ENCODE results near the gene RNASE1.
A peak's percentile ranks its signal among the peaks of the same experiment; 100 is the strongest.
"Not testable (repeated sequence)": the region's sequence is repeated elsewhere in the genome, so short reads cannot be mapped to it uniquely, and the experiment has no call there.

RNASE1 gene

DNA sequence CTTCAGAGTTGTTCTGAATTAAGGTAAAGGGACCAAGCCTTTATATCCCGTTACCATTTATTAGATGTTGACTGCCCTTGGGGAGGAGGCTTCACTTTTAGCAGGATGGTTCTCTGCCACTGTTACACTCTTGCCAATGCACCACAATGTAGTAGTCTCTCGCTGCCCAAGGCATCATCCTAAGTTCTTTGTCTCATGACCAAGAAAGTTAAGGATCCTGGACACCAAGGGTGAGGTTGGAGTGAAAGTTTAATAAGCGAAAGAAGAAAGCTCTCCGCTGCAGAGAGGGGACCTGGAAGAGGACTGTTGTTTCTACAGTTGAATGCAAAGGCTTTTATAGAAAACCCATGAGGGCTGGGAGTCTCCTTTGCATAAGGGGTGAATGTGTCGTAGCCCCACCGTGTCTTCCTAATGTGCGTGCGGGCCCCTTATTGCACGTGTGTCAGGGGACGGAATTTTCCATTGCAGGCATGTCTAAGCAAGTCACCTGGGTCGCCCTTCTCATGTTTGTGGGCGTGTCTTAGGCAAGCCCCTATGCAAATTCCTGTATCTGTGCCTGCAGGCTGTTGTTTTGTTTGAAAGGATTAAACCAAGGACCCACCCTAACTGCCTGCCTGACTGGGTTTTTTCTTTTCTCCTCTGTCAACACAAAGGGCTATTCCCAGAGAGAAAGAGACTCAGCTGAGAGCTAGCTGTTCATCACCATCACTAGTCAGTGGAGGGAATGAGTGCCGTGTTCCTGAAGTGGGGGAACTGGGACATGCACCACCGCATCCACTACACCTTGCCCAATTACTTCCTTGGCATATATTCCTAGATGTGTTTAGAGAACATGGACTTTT, 17.6 kb upstream of the RNASE1 start:
- peaks cover 31% of the 10 kb centered on the region for H3K4me1 Mint-ChIP-seq
- H3K36me3 Mint-ChIP-seq: no peaks in the 10 kb centered on the region
- H3K27ac Mint-ChIP-seq: no peak overlapping the region
- H3K27me3 Mint-ChIP-seq: no peaks in the 10 kb centered on the region
- no peak overlapping the region for H3K4me3 Mint-ChIP-seq
- peaks cover 3% of the 10 kb centered on the region for H3K9me3 Mint-ChIP-seq
- no peak for ATAC-seq

DNA sequence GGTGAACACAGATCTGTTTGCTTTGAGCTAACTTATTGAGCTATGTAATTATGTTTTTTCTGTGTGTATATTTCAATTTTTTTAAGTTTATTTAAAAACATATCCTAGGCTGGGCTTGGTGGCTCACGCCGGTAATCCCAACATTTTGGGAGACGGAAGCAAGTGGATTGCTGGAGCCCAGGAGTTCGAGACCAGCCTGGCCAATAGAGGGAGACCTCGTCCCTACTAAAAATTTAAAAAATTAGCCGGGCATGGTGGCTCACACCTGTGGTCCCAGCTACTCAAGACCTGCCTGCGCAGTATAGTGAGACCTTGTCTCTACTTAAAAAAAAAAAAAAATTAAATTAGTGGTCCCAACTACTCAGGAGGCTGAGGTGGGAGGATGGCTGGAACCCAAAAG, 16.2 kb upstream of the RNASE1 start:
- Mint-ChIP-seq H3K27ac (no peak overlapping the region), H3K27me3 (no peaks in the 10 kb centered on the region), H3K4me3 (no peak overlapping the region), H3K9me3 (peaks cover 7% of the 10 kb centered on the region), H3K4me1 (peaks cover 31% of the 10 kb centered on the region), H3K36me3 (no peaks in the 10 kb centered on the region)
- no peak for ATAC-seq

DNA sequence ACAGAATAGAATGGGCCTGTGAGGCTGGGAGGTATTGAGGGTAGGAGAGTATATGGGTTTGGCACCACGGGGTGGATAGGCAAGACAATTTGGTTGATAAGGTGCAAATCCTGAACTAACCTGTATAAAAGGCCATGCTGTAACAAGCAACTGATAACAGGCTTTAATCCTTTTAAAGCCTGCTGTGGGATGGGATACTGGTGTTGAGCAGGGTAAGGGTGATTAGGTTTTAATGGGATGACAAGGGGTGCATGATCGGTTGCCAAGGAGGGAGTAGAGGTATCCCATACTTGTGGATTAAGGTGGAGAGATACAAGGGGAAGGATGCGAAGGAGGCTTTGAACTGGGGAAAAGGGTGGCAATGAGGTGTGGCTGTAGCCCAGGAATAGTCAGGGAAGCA, 13.3 kb upstream of the RNASE1 start:
- Mint-ChIP-seq H3K4me1 (peaks cover 24% of the 10 kb centered on the region), H3K27ac (peak overlapping the region; percentile 96)
- not testable (repeated sequence) for H3K4me3 Mint-ChIP-seq, ATAC-seq, H3K36me3 Mint-ChIP-seq, H3K27me3 Mint-ChIP-seq, H3K9me3 Mint-ChIP-seq

DNA sequence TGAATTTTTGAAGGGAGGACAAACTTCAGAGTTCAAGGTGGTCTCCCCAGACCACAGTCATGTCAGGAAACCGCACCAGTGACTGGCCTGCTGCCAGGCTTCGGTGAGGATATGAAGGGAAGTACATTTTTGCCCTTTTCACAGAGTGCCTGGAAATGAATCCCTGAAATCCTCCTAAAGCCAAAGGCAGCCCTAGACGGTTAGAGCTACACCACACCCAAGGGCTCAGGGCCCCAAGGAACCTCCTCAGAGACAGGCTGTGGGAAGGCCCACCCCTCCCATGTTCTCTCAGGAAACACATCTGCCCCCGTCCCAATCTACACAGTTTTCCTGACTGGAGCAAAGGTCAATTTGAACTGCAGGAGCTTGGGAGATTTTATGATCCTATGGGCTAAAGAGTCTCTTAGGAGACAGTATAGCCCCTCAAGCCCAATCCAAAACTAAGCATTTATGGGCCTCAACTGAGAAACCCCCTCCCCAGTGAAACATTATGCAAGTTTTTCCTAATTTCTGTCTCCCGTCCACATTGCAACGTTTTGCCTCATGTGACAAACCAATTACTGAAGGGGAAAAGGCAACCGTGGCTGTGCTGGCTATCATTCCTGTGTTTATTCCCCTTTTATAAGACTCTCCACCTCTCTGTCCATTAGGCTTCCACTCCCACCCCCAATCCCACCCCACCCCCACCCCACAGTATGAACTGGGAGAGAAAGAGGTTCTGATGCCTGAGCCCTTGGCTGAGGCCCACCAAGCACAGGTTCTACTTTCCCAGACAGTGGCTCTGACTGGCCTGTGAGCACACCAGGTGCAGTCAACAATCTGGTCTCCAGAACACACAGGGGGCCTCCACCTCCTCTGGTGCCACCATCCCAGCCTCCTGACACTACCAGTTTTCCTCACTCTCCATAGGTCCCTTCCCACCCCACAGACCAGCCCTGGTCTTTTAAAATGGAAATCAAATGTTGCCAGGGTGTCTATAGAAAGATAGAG, 9.6 kb upstream of the RNASE1 start:
- Mint-ChIP-seq H3K27me3 (no peaks in the 10 kb centered on the region), H3K4me3 (no peak overlapping the region), H3K9me3 (peaks cover 4% of the 10 kb centered on the region), H3K27ac (no peak overlapping the region), H3K36me3 (no peaks in the 10 kb centered on the region), H3K4me1 (peaks cover 27% of the 10 kb centered on the region)
- no peak for ATAC-seq

DNA sequence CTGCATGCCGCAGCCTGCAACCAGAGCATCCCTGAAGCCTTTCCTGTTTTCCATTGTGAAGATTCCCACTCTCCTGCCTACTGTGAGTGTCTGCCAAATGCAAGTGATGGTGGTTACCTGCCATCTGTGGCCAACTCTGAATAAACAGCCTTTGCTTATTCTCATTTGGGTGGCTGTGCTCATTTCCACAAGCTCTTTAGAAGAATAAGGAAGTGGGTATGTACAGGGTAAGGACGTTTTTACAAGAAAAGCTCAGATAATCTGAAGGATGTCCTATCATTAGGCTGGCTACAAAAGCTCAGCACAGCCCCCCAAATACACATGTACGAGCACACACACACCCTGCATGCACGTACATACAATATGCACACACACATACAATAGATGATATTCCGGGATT, 7.3 kb upstream of the RNASE1 start:
- no peaks in the 10 kb centered on the region for H3K27me3 Mint-ChIP-seq
- H3K4me1 Mint-ChIP-seq: peaks cover 8% of the 10 kb centered on the region
- H3K4me3 Mint-ChIP-seq: no peak overlapping the region
- ATAC-seq: no peak
- peaks cover 2% of the 10 kb centered on the region for H3K9me3 Mint-ChIP-seq
- no peak overlapping the region for H3K27ac Mint-ChIP-seq
- H3K36me3 Mint-ChIP-seq: no peaks in the 10 kb centered on the region

DNA sequence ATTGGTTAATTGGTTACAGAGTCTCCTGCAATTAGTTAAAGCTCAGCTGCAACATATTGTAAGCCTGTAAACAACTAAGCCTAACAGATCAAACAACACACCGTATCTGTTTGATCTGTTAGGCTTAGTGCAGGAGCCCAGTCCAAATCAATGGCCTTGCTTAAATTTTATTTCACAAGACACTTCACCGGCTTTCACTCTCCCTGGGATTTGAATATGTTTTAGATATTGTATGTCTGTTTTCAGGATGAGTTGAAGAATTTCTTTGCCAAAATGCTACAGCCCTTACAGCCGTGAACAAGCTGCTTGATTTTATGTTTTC, 5.5 kb upstream of the RNASE1 start:
- peaks cover 8% of the 10 kb centered on the region for H3K4me1 Mint-ChIP-seq
- no peak for ATAC-seq
- H3K27me3 Mint-ChIP-seq: no peaks in the 10 kb centered on the region
- H3K4me3 Mint-ChIP-seq: no peak overlapping the region
- H3K27ac Mint-ChIP-seq: no peak overlapping the region
- H3K36me3 Mint-ChIP-seq: no peaks in the 10 kb centered on the region
- H3K9me3 Mint-ChIP-seq: no peaks in the 10 kb centered on the region

DNA sequence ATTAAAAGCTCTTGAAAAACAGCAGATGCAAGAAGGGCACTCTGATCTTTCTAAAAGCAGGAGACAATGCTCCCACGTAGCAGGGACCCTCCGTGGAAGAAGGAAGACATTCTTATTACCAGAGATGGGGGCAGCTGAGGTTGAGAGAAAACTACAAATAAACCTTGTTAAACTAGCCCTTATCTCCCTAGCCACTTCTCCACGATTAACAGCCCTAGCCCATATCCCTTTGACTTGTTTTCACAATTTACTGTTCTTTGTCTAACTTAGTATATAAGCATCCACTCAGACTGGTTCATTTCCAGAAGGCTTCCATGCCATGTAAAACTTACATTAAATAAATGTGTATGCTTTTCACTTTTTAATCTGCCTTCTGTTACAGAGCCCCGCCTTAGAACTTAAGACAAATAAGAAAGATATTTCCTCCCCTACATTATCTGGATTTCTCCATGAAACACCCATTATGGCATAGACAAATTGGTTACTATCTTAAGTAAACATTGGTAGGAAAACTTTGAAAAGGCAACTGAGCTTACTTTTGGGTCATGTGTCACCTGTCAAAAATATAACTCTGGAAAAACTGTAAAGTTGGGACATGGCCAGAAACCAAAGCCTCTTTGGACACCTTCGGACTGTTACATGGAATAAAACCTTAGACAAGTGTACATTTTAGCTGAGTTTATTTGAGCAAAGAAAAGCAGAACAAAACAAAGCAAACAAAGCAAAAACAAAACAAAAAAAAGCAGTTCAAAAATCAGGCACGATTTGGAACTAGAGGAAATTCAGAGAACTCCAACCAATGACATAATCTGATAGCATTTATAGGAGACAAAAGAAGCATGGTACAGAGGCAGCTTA, 4.9 kb upstream of the RNASE1 start:
- H3K9me3 Mint-ChIP-seq: no peaks in the 10 kb centered on the region
- ATAC-seq: no peak
- no peak overlapping the region for H3K27ac Mint-ChIP-seq
- no peaks in the 10 kb centered on the region for H3K27me3 Mint-ChIP-seq
- no peaks in the 10 kb centered on the region for H3K36me3 Mint-ChIP-seq
- peaks cover 11% of the 10 kb centered on the region for H3K4me1 Mint-ChIP-seq
- no peak overlapping the region for H3K4me3 Mint-ChIP-seq

DNA sequence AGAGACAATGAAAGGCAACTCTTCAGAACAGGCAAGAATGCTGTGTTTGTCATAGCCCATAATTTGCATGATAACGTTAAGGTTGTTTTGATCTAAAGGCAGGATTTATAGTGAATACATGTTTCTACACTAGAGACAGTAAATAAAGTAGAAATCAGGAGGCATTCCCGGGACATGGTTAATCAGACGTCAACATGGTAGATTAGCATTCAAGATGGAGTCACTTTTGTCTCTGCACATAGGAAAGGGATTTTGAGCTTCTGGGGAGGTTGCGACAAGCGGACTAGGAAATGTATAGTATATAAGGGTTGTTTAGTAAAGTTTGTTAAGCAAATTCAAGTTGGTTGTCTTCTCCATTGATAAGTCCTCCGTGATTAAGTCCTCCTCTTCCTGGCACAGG, 2.8 kb upstream of the RNASE1 start:
- Mint-ChIP-seq H3K27me3 (no peaks in the 10 kb centered on the region), H3K27ac (no peak overlapping the region), H3K4me3 (no peak overlapping the region), H3K9me3 (no peaks in the 10 kb centered on the region), H3K36me3 (no peaks in the 10 kb centered on the region), H3K4me1 (peaks cover 32% of the 10 kb centered on the region)
- ATAC-seq: no peak

DNA sequence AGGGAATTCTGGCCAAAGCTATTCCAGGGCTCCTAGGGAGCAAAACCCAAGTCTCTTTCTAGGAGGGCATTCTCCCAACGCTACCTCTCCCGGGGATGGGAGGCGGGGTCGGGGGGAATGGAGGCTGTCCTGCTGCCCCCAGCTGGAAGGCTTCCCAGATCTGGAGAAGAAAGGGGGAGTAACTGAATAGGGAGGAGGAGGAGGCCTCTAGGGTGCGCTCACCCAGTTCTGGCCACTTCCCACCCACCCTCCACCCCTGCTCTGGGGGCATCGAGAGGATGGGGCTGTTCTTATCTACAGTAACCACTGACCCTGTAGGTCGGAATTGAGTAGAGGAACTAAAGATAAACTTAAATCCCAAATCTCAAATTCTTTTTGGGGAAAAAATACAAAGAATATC, 579 bp upstream of the RNASE1 start:
- no peak overlapping the region for H3K4me3 Mint-ChIP-seq
- H3K27ac Mint-ChIP-seq: no peak overlapping the region
- no peak for ATAC-seq
- no peaks in the 10 kb centered on the region for H3K36me3 Mint-ChIP-seq
- H3K4me1 Mint-ChIP-seq: peaks cover 42% of the 10 kb centered on the region
- H3K9me3 Mint-ChIP-seq: no peaks in the 10 kb centered on the region
- no peaks in the 10 kb centered on the region for H3K27me3 Mint-ChIP-seq

DNA sequence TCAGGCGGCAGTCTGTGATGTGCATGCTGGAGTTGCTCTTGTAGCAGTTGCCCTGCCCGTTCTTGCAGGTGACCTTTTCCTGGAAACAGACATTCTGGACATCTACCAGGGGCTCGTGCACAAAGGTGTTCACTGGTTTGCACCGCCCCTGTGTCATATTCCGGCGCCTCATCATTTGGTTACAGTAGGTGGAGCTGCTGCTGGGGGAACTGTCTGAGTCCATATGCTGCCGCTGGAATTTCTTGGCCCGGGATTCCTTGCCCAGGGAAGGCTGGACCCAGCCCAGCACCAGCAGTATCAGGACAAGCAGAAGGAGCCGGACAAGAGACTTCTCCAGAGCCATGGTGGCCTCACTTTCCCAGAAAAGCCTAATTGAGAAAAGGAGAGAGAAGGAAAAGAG, 918 bp downstream of the RNASE1 start:
- Mint-ChIP-seq H3K9me3 (no peaks in the 10 kb centered on the region), H3K4me1 (peaks cover 49% of the 10 kb centered on the region), H3K27ac (peak overlapping the region; percentile 51), H3K4me3 (peak overlapping the region; percentile 24), H3K36me3 (no peaks in the 10 kb centered on the region), H3K27me3 (no peaks in the 10 kb centered on the region)
- no peak for ATAC-seq

DNA sequence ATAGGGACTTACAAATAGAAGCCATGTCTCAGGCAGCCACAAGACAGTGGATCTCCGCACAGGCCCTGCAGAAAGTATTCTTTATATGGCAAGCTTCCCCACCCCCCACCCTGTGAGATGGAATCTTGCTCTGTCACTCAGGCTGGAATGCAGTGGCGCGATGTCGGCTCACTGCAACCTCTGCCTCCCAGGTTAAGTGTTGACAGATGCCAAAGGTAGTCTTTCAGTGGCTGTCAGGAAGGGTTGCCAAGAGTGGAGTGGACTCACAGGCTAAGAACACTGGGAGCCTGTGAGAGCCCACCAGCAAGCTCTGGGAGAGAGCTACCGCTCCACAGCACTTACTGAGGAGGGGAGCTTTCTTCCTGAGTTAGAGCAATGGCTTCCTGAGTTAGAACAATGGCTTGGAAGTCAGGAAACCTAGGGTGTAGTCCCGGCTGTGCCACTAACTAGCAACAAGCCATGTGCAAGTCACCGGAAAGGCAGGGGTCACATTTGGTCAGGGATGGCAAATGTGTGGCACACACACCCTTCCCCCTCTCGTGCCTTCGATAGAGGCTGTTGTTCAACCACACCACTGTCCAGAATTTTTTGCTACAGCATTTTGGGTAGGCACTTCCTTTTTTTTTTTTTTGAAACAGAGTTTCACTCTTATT, 2.6 kb downstream of the RNASE1 start:
- H3K36me3 Mint-ChIP-seq: no peaks in the 10 kb centered on the region
- H3K27ac Mint-ChIP-seq: peak overlapping the region; percentile 51
- peaks cover 49% of the 10 kb centered on the region for H3K4me1 Mint-ChIP-seq
- H3K27me3 Mint-ChIP-seq: no peaks in the 10 kb centered on the region
- ATAC-seq: peak; percentile 75
- H3K9me3 Mint-ChIP-seq: no peaks in the 10 kb centered on the region
- no peak overlapping the region for H3K4me3 Mint-ChIP-seq

DNA sequence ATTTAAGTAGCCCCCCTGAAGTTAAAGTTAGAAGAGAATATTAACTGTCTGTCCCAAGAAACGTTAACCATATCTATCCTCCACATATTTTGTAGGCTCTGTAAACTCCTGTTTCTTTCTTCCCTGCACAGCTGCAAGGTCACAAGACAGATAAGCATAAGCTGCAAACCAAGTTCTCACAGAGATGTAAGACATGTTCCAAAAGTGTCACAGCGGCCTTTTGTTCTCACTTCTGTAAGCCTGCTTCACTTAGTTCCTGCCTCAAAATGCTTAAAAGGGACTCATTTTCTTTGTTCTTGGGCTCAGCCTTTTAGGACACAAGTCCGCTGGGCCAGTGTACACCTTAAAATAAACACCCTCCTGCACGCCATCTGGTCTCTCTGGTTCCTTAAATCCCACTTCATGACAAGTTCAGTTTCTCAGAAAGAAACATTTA, 3.2 kb downstream of the RNASE1 start:
- Mint-ChIP-seq H3K27ac (peak overlapping the region; percentile 51), H3K36me3 (no peaks in the 10 kb centered on the region), H3K4me1 (peaks cover 49% of the 10 kb centered on the region), H3K27me3 (no peaks in the 10 kb centered on the region), H3K4me3 (no peak overlapping the region), H3K9me3 (no peaks in the 10 kb centered on the region)
- ATAC-seq: no peak

DNA sequence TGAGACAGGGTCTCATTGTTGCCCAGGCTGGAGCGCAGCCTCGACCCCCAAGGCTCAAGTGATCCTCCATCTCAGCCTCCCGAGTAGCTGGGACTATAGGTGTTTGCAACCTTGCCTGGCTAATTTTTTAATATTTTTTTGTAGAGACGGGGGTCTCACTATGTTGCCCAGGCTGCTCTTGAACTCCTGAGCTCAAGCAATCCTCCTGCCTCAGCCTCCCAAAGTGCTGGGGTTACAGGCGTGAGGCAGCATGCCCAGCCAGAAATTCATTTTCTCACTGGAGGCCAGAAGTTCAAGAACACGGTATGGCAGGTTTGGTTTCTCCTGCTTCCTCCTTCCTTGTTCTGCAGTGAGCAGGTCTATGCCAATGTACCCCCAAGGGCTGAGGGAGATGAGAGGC, 3.7 kb downstream of the RNASE1 start:
- no peaks in the 10 kb centered on the region for H3K36me3 Mint-ChIP-seq
- no peaks in the 10 kb centered on the region for H3K9me3 Mint-ChIP-seq
- ATAC-seq: no peak
- H3K4me3 Mint-ChIP-seq: no peak overlapping the region
- no peaks in the 10 kb centered on the region for H3K27me3 Mint-ChIP-seq
- H3K27ac Mint-ChIP-seq: peak overlapping the region; percentile 51
- peaks cover 49% of the 10 kb centered on the region for H3K4me1 Mint-ChIP-seq

DNA sequence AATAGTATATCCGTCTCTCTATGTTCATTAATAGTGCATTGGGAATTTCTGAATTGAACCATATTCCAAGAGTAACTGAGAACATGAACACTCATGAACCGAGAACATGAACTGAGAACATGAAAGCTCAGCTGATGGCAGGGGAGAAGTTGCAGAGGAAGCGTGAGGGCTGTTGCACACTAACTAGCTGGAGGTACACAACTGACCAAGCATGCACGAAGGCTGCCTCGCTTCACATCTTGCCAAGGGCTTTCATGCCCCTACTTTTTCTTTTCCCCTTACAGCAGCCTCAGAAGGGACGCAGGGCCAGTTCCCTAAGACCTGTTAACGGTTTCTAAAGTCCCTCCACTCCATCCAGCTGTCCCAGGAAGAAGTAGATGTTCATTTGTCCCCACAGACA, 4.3 kb downstream of the RNASE1 start:
- peak overlapping the region; percentile 20 for H3K27ac Mint-ChIP-seq
- H3K4me3 Mint-ChIP-seq: no peak overlapping the region
- no peaks in the 10 kb centered on the region for H3K36me3 Mint-ChIP-seq
- peak; percentile 81 for ATAC-seq
- no peaks in the 10 kb centered on the region for H3K9me3 Mint-ChIP-seq
- H3K27me3 Mint-ChIP-seq: no peaks in the 10 kb centered on the region
- peaks cover 49% of the 10 kb centered on the region for H3K4me1 Mint-ChIP-seq
